HG03439 (cell line): ENCODE data around the gene EIF4B.
"Not testable (repeated sequence)": the region's sequence is repeated elsewhere in the genome, so short reads cannot be mapped to it uniquely, and the experiment has no call there.

Experiments
- ATAC-seq: cut with Tn5 transposase; IDR thresholded peaks from one replicate; pipeline ENCODE4 v1.9.1; 2021; ENCODE audit warnings: mild to moderate bottlenecking, moderate library complexity; ENCODE audit not compliant: unreplicated experiment

EIF4B gene, protein sequence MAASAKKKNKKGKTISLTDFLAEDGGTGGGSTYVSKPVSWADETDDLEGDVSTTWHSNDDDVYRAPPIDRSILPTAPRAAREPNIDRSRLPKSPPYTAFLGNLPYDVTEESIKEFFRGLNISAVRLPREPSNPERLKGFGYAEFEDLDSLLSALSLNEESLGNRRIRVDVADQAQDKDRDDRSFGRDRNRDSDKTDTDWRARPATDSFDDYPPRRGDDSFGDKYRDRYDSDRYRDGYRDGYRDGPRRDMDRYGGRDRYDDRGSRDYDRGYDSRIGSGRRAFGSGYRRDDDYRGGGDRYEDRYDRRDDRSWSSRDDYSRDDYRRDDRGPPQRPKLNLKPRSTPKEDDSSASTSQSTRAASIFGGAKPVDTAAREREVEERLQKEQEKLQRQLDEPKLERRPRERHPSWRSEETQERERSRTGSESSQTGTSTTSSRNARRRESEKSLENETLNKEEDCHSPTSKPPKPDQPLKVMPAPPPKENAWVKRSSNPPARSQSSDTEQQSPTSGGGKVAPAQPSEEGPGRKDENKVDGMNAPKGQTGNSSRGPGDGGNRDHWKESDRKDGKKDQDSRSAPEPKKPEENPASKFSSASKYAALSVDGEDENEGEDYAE

GRCh38 chr12:53005986-53006809 is at the start of gene EIF4B:
Gene EIF4B, plus strand, starts transcription at chr12:53006456. Its CDS starts 28 bp downstream, at chr12:53006484.
- ATAC-seq: peak; percentile 90

GRCh38 chr12:52956987-52957386 is 49.3 kb upstream of the EIF4B start:
- ATAC-seq: no peak

DNA sequence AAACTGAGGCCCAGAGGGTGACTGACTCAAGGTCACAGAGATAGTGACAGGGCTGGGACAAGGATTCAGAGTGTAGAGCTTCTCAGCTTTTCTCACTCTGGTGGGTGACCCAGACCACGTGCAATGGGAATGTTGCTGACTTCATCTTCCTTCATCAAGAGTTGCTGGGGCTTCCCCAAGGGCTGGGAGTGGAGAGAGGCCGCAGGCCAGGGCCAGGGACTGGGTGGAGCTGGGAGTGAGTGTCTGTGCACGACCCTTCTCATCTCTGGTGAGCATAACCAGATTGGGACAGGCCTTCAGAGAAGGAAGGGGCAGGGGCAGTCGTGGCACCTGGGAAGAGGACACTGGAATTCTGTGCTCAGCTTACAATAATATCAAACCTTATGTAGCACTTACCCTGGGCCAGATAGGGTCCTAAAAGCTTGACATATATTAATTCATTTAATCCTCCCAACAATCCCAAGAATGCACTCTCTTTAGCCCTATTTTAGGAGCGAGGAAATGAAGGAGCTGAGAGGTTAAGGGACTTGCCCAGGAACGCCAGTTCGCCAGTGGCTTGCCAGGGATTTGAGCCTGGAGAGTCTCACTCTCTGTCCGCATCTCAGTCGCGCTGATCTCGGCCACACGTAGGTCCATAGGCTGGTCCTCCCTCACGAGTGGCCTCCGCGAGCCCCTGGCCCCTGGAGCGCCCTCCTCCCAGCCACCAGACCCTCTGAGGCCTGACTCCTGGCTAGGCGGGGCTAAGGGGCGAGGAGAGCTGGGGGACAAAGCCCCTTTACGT is 41.5 kb upstream of the EIF4B start:
- ATAC-seq: no peak

GRCh38 chr12:52965337-52965731 is 40.9 kb upstream of the EIF4B start:
- ATAC-seq: no peak

GRCh38 chr12:52969166-52969795 is 37.0 kb upstream of the EIF4B start:
- ATAC-seq: no peak

DNA sequence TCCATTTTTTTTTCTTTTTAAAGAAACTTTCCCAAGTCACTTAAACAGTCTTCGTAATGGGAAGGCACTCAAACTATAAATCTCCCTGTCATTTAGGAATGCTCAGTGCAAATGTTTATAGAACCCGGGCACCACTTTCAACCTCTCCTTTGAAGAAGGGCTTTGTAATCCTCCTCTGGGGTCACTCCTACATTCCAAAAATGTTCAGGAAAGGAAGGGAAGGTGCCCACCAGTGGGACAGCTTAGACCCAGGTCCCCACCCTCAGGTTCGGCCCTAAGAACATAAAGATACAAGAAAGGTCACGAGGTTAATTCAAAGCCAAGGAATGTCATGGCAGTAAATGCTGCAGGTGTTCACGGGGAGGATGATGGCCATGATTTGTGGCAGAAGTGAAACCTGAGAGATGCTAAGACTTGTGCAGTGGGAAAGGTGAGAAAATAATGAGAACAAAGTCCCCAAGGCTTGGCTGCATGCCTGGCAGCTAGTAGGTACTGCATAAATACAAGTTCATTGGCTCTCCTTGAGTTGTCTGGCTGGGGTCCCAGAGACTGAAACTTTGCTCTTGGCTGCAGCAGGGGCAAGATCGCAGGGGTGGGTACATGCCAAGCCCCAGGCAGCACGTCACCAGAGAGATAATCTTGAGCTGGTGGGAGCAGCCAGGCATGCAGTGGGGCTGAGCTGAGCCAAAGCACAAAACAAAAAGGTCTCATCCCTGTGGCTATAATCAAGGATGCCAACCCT is 36.3 kb upstream of the EIF4B start:
- ATAC-seq: no peak

- ATAC-seq: no peak
These were observed 34.5 kb upstream of the EIF4B start for GRCh38 chr12:52971679-52972329.

GRCh38 chr12:52975204-52975603 is 31.1 kb upstream of the EIF4B start:
- no peak for ATAC-seq

- no peak for ATAC-seq
These were observed 30.3 kb upstream of the EIF4B start for GRCh38 chr12:52975820-52976573.

DNA sequence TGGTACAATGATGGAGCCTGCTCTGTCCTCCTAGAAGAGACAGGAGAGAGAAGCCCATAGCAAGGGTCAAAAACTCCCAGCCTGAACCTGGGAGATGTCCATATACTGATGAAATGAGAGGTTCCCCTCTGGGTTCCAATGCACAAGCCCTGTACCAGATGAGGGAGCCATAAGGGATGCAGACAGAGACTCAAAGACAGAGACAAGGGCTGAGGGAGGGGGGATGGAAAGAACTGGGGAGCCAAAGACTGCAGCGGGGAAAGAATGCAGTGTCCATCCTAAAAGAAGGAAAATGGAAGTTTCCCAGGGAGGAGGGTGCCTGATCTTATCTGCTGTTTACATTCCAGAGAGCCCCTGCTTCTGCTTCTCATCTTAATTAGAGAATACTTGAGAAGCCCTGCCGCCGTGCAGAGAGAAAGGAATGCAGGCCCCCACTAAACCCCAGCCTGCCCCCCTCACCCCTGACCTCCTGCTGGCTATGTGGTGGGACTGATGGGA is 29.6 kb upstream of the EIF4B start:
- no peak for ATAC-seq

DNA sequence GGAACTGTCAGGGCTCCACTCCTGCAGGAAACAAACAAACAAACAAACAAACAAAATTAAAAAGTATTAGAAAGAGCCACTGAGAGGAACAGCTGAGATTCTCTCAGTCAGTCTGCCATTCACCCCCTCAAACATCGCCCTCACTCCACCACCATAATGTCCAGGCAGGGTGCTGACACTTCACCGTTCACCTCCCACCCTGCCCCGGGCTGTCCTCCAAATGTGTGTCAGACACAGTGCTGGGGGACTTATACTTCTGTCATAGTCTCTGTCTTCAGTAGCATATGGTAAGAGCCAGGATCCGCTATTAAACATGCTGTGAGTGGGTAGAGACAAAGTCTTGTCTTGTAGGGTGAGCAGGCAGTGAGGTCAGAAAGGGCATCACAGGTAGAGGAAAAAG is 29.1 kb upstream of the EIF4B start:
- ATAC-seq: no peak

DNA sequence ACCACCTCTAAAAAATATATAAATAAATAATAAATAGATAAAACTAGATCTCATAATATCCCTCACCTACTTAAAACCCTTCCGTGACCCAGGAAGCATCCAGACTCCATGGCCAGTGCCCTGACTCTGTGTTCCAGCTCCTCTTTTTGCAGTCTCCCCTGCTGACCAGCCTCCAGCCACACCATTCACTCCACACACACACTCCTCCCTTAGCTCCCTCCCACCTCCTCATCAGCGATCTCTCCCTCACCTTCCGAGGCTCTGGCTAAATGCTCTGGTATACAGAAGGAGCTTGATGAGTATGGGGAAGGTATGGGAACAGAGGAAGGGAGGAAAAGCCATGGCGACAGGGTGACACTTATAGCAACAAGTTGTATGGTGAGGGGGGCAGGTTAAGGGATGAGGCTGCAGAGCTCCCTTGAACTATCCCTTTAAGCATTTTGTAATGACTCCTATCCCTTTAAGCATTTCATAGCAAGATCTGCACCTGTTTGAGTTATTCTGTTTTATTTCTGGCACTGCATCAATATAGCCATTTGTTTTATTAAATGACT is 26.1 kb upstream of the EIF4B start:
- ATAC-seq: no peak

GRCh38 chr12:52980650-52981423 is 25.4 kb upstream of the EIF4B start:
- ATAC-seq: peak; percentile 86

DNA sequence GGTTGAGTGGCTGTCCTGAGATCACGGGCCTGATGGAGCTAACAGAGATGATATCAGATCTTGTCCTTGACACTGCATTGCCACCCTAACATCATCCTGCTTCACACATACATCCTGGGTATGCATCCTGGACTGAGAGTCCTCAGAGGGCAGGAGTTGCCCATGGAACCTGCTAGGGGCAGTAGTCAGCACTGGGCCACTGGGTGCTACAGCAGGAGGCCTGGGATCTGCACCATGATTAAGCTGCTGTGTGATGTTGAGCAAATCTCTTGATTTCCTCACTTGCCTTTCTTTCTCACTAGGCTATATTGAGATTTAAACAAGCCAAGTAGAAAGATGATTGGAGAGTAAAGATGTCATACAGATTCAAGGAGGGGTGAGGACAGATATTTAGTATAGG is 22.1 kb upstream of the EIF4B start:
- ATAC-seq: no peak

- ATAC-seq: no peak
These were observed 17.4 kb upstream of the EIF4B start for GRCh38 chr12:52988898-52989297.

GRCh38 chr12:52990206-52990605 is 16.1 kb upstream of the EIF4B start:
- no peak for ATAC-seq

- ATAC-seq: not testable (repeated sequence)
These were observed 14.0 kb upstream of the EIF4B start for GRCh38 chr12:52992240-52992639.
